ENCODE data around the gene PRKG1. TPM values are rescaled to one million over a fixed set of nuclear protein-coding genes. Genes with fewer than 3 reads are reported as not detected.

PRKG1 gene
- total and polyA plus RNA-seq, 2 donors (not counting 1 experiment from before 2014, with no cell fraction given): not detected

DNA sequence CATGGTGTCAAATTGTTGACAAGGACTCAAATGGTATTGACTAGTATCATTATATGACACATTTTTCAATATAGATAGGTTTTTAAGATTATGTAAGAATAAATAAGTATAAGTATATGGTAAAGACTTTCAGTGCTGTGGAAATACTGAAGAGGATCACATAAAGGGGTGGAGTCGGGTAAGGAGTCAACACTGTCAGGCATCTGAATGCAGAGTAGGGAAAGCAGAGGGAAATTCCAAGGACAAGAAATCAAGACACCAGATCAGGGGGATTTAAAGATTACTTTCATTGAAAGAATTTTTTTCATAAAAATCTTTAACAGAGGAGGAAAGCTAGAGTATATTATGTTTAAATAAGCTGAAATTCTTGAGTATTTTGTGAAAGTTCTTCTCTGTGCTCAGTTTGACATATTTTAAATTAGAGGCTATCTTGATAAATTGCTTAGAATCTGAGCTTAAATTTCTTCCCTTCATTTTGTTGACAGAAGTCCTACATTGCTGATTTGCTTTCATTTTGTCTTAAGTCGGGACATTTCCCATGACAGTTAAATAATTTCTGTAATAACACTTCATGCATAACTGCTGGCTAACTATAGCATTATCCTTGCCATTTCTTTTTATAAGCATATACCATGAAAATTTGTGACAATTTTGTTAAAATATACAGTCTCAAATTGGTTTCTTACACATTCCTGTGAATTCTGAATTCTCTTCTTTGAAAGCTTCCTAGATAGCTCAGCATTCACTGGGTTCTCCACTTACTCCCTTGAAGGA, 244.3 kb downstream of the PRKG1 start:
- H3K27ac ChIP-seq (ENCODE audit: low read length in 2 of 2): no peak overlapping the region
- CTCF ChIA-PET: no interaction called here
- H3K4me1 Mint-ChIP-seq: no peaks in the 10 kb centered on the region
- TF ChIP-seq CTCF (IDR thresholded peaks at IDR 0.05) (no peak), EZH2 (IDR thresholded peaks at IDR 0.05; ENCODE audit: borderline replicate concordance, insufficient read depth, low read depth, low read length, poor library complexity, severe bottlenecking) (no peak)
- POLR2A ChIA-PET: no interaction called here
- H3K9me3 Mint-ChIP-seq (ENCODE audit: insufficient read depth): no peaks in the 10 kb centered on the region
- no peak overlapping the region for H3K4me3 Mint-ChIP-seq
- H3K36me3 ChIP-seq (replicated peaks in 1 of 2; ENCODE audit: control extremely low read depth in 1 of 2, control insufficient read depth in 1 of 2, extremely low read depth in 1 of 2, insufficient read depth in 2 of 2, low read length in 1 of 2): no peaks in the 10 kb centered on the region
- no peak for DNase-seq
- no peaks in the 10 kb centered on the region for H3K4me1 ChIP-seq (ENCODE audit: control insufficient read depth in 2 of 2, insufficient read depth in 2 of 2, low read length in 2 of 2)
- no peak overlapping the region for H3K9ac ChIP-seq (ENCODE audit: low read length)
- no peaks in the 10 kb centered on the region for H3K79me2 ChIP-seq (ENCODE audit: control insufficient read depth, insufficient read depth, low read length)
- no peaks in the 10 kb centered on the region for H3K27me3 Mint-ChIP-seq
- intact Hi-C loops (cut with micrococcal nuclease): no loop called here
- no peak overlapping the region for H3K4me3 ChIP-seq (ENCODE audit: control extremely low read depth in 1 of 5, extremely low read depth in 1 of 5, insufficient read depth in 1 of 5, low read depth in 2 of 5, low read length in 4 of 5)
- no peak for ATAC-seq (ENCODE audit: low read depth)
- H3K27me3 ChIP-seq (replicated peaks in 1 of 4; ENCODE audit: control extremely low read depth in 1 of 4, control insufficient read depth in 3 of 4, insufficient read depth in 4 of 4, low read length in 3 of 4): no peaks in the 10 kb centered on the region
- WGBS (ENCODE audit: insufficient coverage): 92% methylated on average over 2 of the region's 2 CpGs
- no peak overlapping the region for H2AFZ ChIP-seq (ENCODE audit: insufficient read depth, low read depth, low read length, poor library complexity, severe bottlenecking)
- no peak overlapping the region for H3K4me2 ChIP-seq (replicated peaks; ENCODE audit: low read depth, low read length, poor library complexity, severe bottlenecking)
- no peaks in the 10 kb centered on the region for H3K9me3 ChIP-seq (ENCODE audit: control extremely low read depth in 1 of 3, control insufficient read depth in 2 of 3, insufficient read depth in 1 of 3, low read length in 2 of 3)
- H4K20me1 ChIP-seq (ENCODE audit: control insufficient read depth, insufficient read depth, low read length, poor library complexity, severe bottlenecking): no peaks in the 10 kb centered on the region
- H3K27ac Mint-ChIP-seq: no peak overlapping the region

DNA sequence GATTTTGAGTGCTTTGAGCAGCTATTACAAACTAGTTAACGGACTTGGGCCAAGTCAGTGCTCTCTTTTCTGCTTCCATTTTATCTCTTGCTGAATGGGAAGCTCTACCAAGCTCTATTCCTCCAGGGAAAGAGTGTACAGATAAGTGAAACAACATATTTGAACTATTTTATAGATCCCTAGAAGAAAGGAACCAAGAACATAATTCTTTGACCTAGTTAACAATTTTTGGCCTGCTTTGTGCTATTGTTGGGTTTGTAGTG, 244.8 kb downstream of the PRKG1 start:
- Histone ChIP-seq H3K36me3 (replicated peaks in 1 of 2; ENCODE audit: control extremely low read depth in 1 of 2, control insufficient read depth in 1 of 2, extremely low read depth in 1 of 2, insufficient read depth in 2 of 2, low read length in 1 of 2) (no peaks in the 10 kb centered on the region), H4K20me1 (ENCODE audit: control insufficient read depth, insufficient read depth, low read length, poor library complexity, severe bottlenecking) (no peaks in the 10 kb centered on the region), H3K79me2 (ENCODE audit: control insufficient read depth, insufficient read depth, low read length) (no peaks in the 10 kb centered on the region), H3K9me3 (ENCODE audit: control extremely low read depth in 1 of 3, control insufficient read depth in 2 of 3, insufficient read depth in 1 of 3, low read length in 2 of 3) (no peaks in the 10 kb centered on the region), H3K27ac (ENCODE audit: low read length in 2 of 2) (no peak overlapping the region), H3K4me2 (replicated peaks; ENCODE audit: low read depth, low read length, poor library complexity, severe bottlenecking) (no peak overlapping the region), H3K4me1 (ENCODE audit: control insufficient read depth in 2 of 2, insufficient read depth in 2 of 2, low read length in 2 of 2) (no peaks in the 10 kb centered on the region), H3K27me3 (replicated peaks in 1 of 4; ENCODE audit: control extremely low read depth in 1 of 4, control insufficient read depth in 3 of 4, insufficient read depth in 4 of 4, low read length in 3 of 4) (no peaks in the 10 kb centered on the region), H3K9ac (ENCODE audit: low read length) (no peak overlapping the region), H3K4me3 (ENCODE audit: control extremely low read depth in 1 of 5, extremely low read depth in 1 of 5, insufficient read depth in 1 of 5, low read depth in 2 of 5, low read length in 4 of 5) (no peak overlapping the region), H2AFZ (ENCODE audit: insufficient read depth, low read depth, low read length, poor library complexity, severe bottlenecking) (no peak overlapping the region)
- POLR2A ChIA-PET: no interaction called here
- no peak for DNase-seq
- no peaks in the 10 kb centered on the region for H3K9me3 Mint-ChIP-seq (ENCODE audit: insufficient read depth)
- no CpG with 5 or more reads among the region's 1 CpG for WGBS (ENCODE audit: insufficient coverage)
- intact Hi-C loops (cut with micrococcal nuclease): no loop called here
- CTCF ChIA-PET: no interaction called here
- H3K27ac Mint-ChIP-seq: no peak overlapping the region
- H3K4me1 Mint-ChIP-seq: no peaks in the 10 kb centered on the region
- no peak overlapping the region for H3K4me3 Mint-ChIP-seq
- no peaks in the 10 kb centered on the region for H3K27me3 Mint-ChIP-seq
- TF ChIP-seq CTCF (IDR thresholded peaks at IDR 0.05) (no peak), EZH2 (IDR thresholded peaks at IDR 0.05; ENCODE audit: borderline replicate concordance, insufficient read depth, low read depth, low read length, poor library complexity, severe bottlenecking) (no peak)
- no peak for ATAC-seq (ENCODE audit: low read depth)

Data from B cell (primary cell).